Mesenchymal stem cell (in vitro differentiated cells and primary cell): ENCODE results near the gene LOX.

Source experiments
- DNase-seq: peaks from one replicate; pipeline ENCODE4 v3.0.0-alpha.2; 2013
- H2AFZ ChIP-seq: one replicate; pipeline ENCODE4 v1.6.1; 2013; ENCODE audit warnings: low read depth, mild to moderate bottlenecking, control low read depth, inconsistent platforms, low read length, moderate library complexity
- H2AK5ac ChIP-seq: 2 replicates; pipeline ENCODE4 v1.6.1; 2013; ENCODE audit warnings: low read length, moderate library complexity, mild to moderate bottlenecking, inconsistent platforms; ENCODE audit not compliant: severe bottlenecking
- H2BK120ac ChIP-seq: one replicate; pipeline ENCODE4 v1.6.1; 2013; ENCODE audit warnings: low read depth, mild to moderate bottlenecking, inconsistent platforms, low read length, moderate library complexity
- H2BK12ac ChIP-seq, 2 experiments: one replicate each; pipeline ENCODE4 v1.6.1; 2013; ENCODE audit warnings: inconsistent platforms in 2 of 2, low read length in 2 of 2, mild to moderate bottlenecking in 2 of 2, moderate library complexity in 2 of 2, control low read depth in 1 of 2
- H2BK15ac ChIP-seq: one replicate; pipeline ENCODE4 v1.6.1; 2013; ENCODE audit warnings: mild to moderate bottlenecking, low read depth, inconsistent platforms; ENCODE audit not compliant: poor library complexity, severe bottlenecking
- H2BK5ac ChIP-seq: 2 replicates; pipeline ENCODE4 v1.6.1; 2013; ENCODE audit warnings: low read depth, mild to moderate bottlenecking, low read length, control low read depth, inconsistent platforms; ENCODE audit not compliant: poor library complexity, severe bottlenecking
- H3K14ac ChIP-seq, 2 experiments: one replicate each; pipeline ENCODE4 v1.6.1; 2013; ENCODE audit warnings: inconsistent platforms in 2 of 2, low read length in 2 of 2, control low read depth in 1 of 2, mild to moderate bottlenecking in 1 of 2, moderate library complexity in 1 of 2
- H3K18ac ChIP-seq, 2 experiments: one replicate each; pipeline ENCODE4 v1.6.1; 2013; ENCODE audit warnings: inconsistent platforms in 2 of 2, low read length in 2 of 2, control low read depth in 1 of 2, low read depth in 1 of 2, mild to moderate bottlenecking in 1 of 2
- H3K23ac ChIP-seq, 2 experiments: one replicate each; pipeline ENCODE4 v1.6.1; 2013; ENCODE audit warnings: inconsistent platforms in 2 of 2, low read length in 2 of 2, mild to moderate bottlenecking in 2 of 2, moderate library complexity in 2 of 2, control low read depth in 1 of 2
- H3K27ac ChIP-seq: 2 replicates; pipeline ENCODE4 v1.5.1; 2013; ENCODE audit warnings: mild to moderate bottlenecking, moderate library complexity, low read length, control low read depth, inconsistent platforms; ENCODE audit not compliant: poor library complexity, severe bottlenecking
- H3K27me3 ChIP-seq, 2 experiments: 2 replicates each; pipeline versions ENCODE4 v1.6.1 to v1.7.0; 2013; ENCODE audit warnings: low read length in 2 of 2, mild to moderate bottlenecking in 2 of 2, moderate library complexity in 2 of 2, control low read depth in 1 of 2, inconsistent platforms in 1 of 2; ENCODE audit not compliant: control insufficient read depth in 1 of 2, insufficient read depth in 1 of 2
- H3K36me3 ChIP-seq, 2 experiments: 2 replicates each; pipeline versions ENCODE4 v1.6.1 to v1.7.0; 2013; ENCODE audit warnings: low read length in 2 of 2, control low read depth in 1 of 2, inconsistent platforms in 1 of 2, low read depth in 1 of 2, mild to moderate bottlenecking in 1 of 2; ENCODE audit not compliant: insufficient read depth in 2 of 2, control insufficient read depth in 1 of 2
- H3K4ac ChIP-seq, 2 experiments: one replicate each; pipeline ENCODE4 v1.6.1; 2013; ENCODE audit warnings: inconsistent platforms in 2 of 2, low read length in 2 of 2, mild to moderate bottlenecking in 2 of 2, moderate library complexity in 2 of 2, control low read depth in 1 of 2, low read depth in 1 of 2
- H3K4me1 ChIP-seq: 2 replicates; pipeline ENCODE4 v1.6.1; 2013; ENCODE audit warnings: low read depth, low read length, control low read depth; ENCODE audit not compliant: control insufficient read depth, insufficient read depth
- H3K4me2 ChIP-seq: 2 replicates; pipeline ENCODE4 v1.6.1; 2013; ENCODE audit warnings: low read length, mild to moderate bottlenecking, inconsistent platforms; ENCODE audit not compliant: poor library complexity, severe bottlenecking
- H3K4me3 ChIP-seq, 2 experiments: 2 replicates each; pipeline versions ENCODE4 v1.5.1 to v1.7.0; 2013; ENCODE audit warnings: low read length in 2 of 2, mild to moderate bottlenecking in 2 of 2, control low read depth in 1 of 2, low read depth in 1 of 2; ENCODE audit not compliant: insufficient read depth in 1 of 2
- H3K79me1 ChIP-seq: replicated peaks from 2 replicates; pipeline ENCODE4 v1.6.1; 2013; ENCODE audit warnings: mild to moderate bottlenecking, control low read depth, low read length, inconsistent platforms; ENCODE audit not compliant: poor library complexity, severe bottlenecking
- H3K9ac ChIP-seq: 2 replicates; pipeline ENCODE4 v1.7.0; 2013; ENCODE audit warnings: mild to moderate bottlenecking, low read length, moderate library complexity
- H3K9me3 ChIP-seq: 2 replicates; pipeline ENCODE4 v1.7.0; 2013; ENCODE audit warnings: mild to moderate bottlenecking, low read length; ENCODE audit not compliant: control insufficient read depth
- H4K8ac ChIP-seq: one replicate; pipeline ENCODE4 v1.6.1; 2013; ENCODE audit warnings: inconsistent platforms, mild to moderate bottlenecking, low read length, moderate library complexity
- H4K91ac ChIP-seq: one replicate; pipeline ENCODE4 v1.6.1; 2013; ENCODE audit warnings: mild to moderate bottlenecking, low read length, inconsistent platforms
- WGBS: methylation state at CpG from one replicate; pipeline ENCODE4 v1.1.7; 2013; ENCODE audit warnings: mixed read lengths; 5-methylcytosine and 5-hydroxymethylcytosine counted together

Gene LOX

DNA sequence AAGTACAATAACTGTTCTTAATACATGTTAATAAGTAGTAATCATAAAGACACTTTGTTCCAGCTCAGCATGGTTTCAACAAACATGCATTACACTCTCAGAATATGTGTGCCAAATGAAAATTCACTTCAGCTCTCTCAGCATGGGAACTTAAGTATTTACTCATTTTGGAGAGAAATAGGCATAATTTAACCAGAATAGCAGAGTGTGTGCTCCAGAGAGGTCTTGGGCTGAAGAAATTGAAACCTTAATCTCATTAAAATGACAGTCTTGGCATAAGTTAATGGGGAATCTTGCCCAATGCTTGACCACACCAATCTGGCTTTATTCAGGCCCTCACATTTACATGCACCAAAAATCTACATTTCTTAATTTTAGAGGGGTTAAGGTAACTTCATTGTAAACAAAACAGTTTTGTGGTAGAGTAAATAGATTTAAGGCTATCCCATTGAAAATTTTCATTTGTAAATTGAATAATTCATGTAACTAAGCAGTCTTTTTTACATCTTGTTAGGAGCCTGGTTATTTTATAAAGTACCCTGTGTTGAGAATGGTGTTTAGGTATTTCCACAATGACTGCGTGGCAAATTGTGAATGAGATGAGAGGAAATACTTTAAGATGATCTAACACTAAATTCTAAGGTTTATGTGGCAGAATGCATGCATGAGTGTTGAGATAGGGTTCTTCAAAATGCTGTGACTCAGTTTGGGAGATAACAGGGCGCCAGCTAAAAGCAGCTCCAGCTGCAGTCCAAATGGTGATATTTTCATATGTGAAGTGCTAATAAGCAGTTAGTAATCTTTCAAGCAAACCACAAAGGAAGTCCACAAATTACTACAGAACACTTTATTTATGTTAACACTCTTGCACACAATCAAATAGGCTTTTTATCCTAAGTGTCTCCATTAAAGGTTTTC lies 11.3 kb upstream of the LOX start:
- Histone ChIP-seq H4K91ac (no peak overlapping the region), H3K27me3 (no peaks in the 10 kb centered on the region), H3K4me1 (peaks cover 4% of the 10 kb centered on the region), H2BK12ac (no peak overlapping the region), H4K8ac (no peak overlapping the region), H2AFZ (no peak overlapping the region), H3K18ac (no peak overlapping the region), H3K9ac (peak overlapping the region; percentile 65), H2BK15ac (no peak overlapping the region), H2AK5ac (no peak overlapping the region), H2BK5ac (no peak overlapping the region), H3K23ac (no peak overlapping the region), H3K36me3 (no peaks in the 10 kb centered on the region), H3K4me3 (peak overlapping the region in 1 of 2 experiments; percentile 10), H3K4me2 (no peak overlapping the region), H3K27ac (peak overlapping the region; percentile 61), H2BK120ac (no peak overlapping the region), H3K14ac (no peak overlapping the region), H3K4ac (peak overlapping the region in 1 of 2 experiments; percentile 67), H3K79me1 (peaks cover 2% of the 10 kb centered on the region), H3K9me3 (no peaks in the 10 kb centered on the region)
- WGBS: 0% methylated on average over 2 of the region's 2 CpGs
- DNase-seq: peak; percentile 86

- Histone ChIP-seq H2AK5ac (no peak overlapping the region), H3K27ac (no peak overlapping the region), H4K8ac (no peak overlapping the region), H3K9me3 (no peaks in the 10 kb centered on the region), H4K91ac (no peak overlapping the region), H3K23ac (no peak overlapping the region), H2AFZ (no peak overlapping the region), H3K4me2 (no peak overlapping the region), H2BK12ac (no peak overlapping the region), H2BK15ac (no peak overlapping the region), H2BK120ac (no peak overlapping the region), H3K36me3 (no peaks in the 10 kb centered on the region), H3K79me1 (no peaks in the 10 kb centered on the region), H3K4ac (no peak overlapping the region), H3K9ac (no peak overlapping the region), H2BK5ac (no peak overlapping the region), H3K18ac (no peak overlapping the region), H3K27me3 (no peaks in the 10 kb centered on the region), H3K14ac (no peak overlapping the region), H3K4me1 (no peaks in the 10 kb centered on the region), H3K4me3 (no peak overlapping the region)
- 100% methylated on average over 1 of the region's 3 CpGs for WGBS
- DNase-seq: no peak
Observed at GRCh38 chr5:122085041-122085440, 7.0 kb upstream of the LOX start.

DNA sequence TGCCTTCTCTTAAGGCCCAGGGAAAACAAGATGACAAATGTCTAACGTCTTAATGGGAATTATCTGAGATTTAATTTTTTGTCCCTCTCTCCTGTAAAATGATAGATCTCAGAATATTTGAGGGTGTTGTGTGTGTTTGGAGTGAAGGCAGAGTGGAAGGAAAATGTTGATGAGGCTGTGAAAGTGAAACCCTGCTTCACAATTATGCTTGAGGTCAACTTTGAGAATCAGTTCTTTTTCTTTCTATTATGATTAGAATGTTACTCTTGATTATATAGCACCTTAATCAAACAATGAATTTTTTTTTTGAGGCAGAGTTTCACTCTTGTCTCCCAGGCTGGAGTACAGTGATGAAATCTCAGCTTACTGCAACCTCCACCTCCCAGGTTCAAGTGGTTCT lies 5.5 kb upstream of the LOX start:
- no peak overlapping the region for H3K18ac ChIP-seq
- H4K8ac ChIP-seq: no peak overlapping the region
- no peak overlapping the region for H3K4ac ChIP-seq
- H2BK120ac ChIP-seq: no peak overlapping the region
- H3K27ac ChIP-seq: no peak overlapping the region
- H2AK5ac ChIP-seq: no peak overlapping the region
- no peak overlapping the region for H3K14ac ChIP-seq
- H2BK5ac ChIP-seq: no peak overlapping the region
- no peaks in the 10 kb centered on the region for H3K27me3 ChIP-seq
- no peak overlapping the region for H2BK12ac ChIP-seq
- H3K79me1 ChIP-seq: no peaks in the 10 kb centered on the region
- no peaks in the 10 kb centered on the region for H3K4me1 ChIP-seq
- H3K9me3 ChIP-seq: no peaks in the 10 kb centered on the region
- H3K4me3 ChIP-seq: no peak overlapping the region
- H4K91ac ChIP-seq: no peak overlapping the region
- no peak overlapping the region for H3K9ac ChIP-seq
- no peak overlapping the region for H3K23ac ChIP-seq
- no peaks in the 10 kb centered on the region for H3K36me3 ChIP-seq
- H3K4me2 ChIP-seq: no peak overlapping the region
- 100% methylated on average over 1 of the region's 1 CpG for WGBS
- DNase-seq: no peak
- no peak overlapping the region for H2BK15ac ChIP-seq
- H2AFZ ChIP-seq: no peak overlapping the region

DNA sequence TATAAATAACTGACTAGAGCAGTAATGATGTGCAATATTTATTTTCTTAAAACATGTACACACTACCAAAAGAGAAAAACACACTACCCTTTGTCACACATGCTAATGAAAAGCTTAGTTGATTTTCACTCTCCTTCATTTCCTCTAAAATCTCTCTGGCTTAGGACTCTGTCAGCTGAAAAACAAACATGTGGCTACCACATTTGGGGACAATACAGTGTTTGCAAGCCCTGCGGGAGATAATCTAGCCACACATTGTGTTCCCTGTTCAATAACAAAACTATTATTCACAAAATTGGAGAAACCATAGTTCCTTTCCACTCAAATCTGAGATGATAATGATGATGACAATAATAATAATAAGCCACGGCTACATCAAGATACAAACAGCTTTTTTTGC lies 3.5 kb upstream of the LOX start:
- peak overlapping the region in 1 of 2 experiments; percentile 25 for H3K4me3 ChIP-seq

More for the DNA sequence above, 3.5 kb upstream of the LOX start:
- Histone ChIP-seq H3K27me3 (no peaks in the 10 kb centered on the region), H2BK120ac (no peak overlapping the region), H3K9me3 (no peaks in the 10 kb centered on the region), H3K4me1 (no peaks in the 10 kb centered on the region), H4K91ac (no peak overlapping the region), H2AFZ (no peak overlapping the region), H3K18ac (no peak overlapping the region), H2BK12ac (no peak overlapping the region), H3K79me1 (no peaks in the 10 kb centered on the region), H3K4me2 (no peak overlapping the region), H4K8ac (no peak overlapping the region), H2BK5ac (no peak overlapping the region), H2BK15ac (no peak overlapping the region), H3K23ac (no peak overlapping the region), H3K36me3 (no peaks in the 10 kb centered on the region), H3K27ac (no peak overlapping the region), H3K4ac (no peak overlapping the region), H3K9ac (peak overlapping the region; percentile 21), H2AK5ac (no peak overlapping the region), H3K14ac (no peak overlapping the region)
- no peak for DNase-seq
- 100% methylated on average over 1 of the region's 2 CpGs for WGBS
